ENCODE data around the gene ZNF799. TPM values are rescaled to one million over a fixed set of nuclear protein-coding genes. Genes with fewer than 3 reads are reported as not detected.

The ZNF799 gene
- total RNA-seq, result 1 to 10 TPM; 2.0 to 2.8 TPM

GRCh38 chr19:12400633-12401502, at the start of gene ZNF799:
Gene ZNF799, minus strand, starts transcription at chr19:12401271. Its CDS starts 201 bp downstream, at chr19:12401070.

GRCh38 chr19:12440541-12441316, 39.7 kb upstream of the ZNF799 start, which contains the start of gene ZNF443:
Gene ZNF443, minus strand, starts transcription at chr19:12441021. Its CDS starts 107 bp downstream, at chr19:12440914.

GRCh38 chr19:12365236-12366162, 35.6 kb downstream of the ZNF799 start, which contains the start of gene ZNF442:
Gene ZNF442, minus strand, starts transcription at chr19:12365683. Its CDS starts 2,052 bp downstream, at chr19:12363631.

Small RNAs within 50 kb of the gene (small RNA-seq; reads per million reads assigned to genes)
- 0 reads per million in 2 donors for gene RPS29P23

Other genes with a start within 250 kb of the ZNF799 start
- 10 to 100 TPM; 11.0 to 11.7 TPM for gene ZNF625, start 244.5 kb downstream of the ZNF799 start, total RNA-seq
- 1 to 10 TPM; 6.3 to 7.9 TPM for gene ZNF136, start 238.2 kb downstream of the ZNF799 start, total RNA-seq
- 1 to 10 TPM; 4.8 to 6.7 TPM for gene ZNF44, start 106.4 kb downstream of the ZNF799 start, total RNA-seq
- gene ZNF563, start 67.6 kb downstream of the ZNF799 start, total RNA-seq, result 1 to 10 TPM; 2.0 to 2.1 TPM
- 1 to 10 TPM; 1.0 to 1.3 TPM for gene ZNF442, start 35.6 kb downstream of the ZNF799 start, total RNA-seq
- gene ZNF443, start 39.8 kb upstream of the ZNF799 start, total RNA-seq, result 1 to 10 TPM; 1.0 to 2.0 TPM
- 1 to 10 TPM; 1.7 to 2.1 TPM for gene ZNF709, start 83.5 kb upstream of the ZNF799 start, total RNA-seq
- 1 to 10 TPM; 4.0 to 4.5 TPM for gene ZNF564, start 150.2 kb upstream of the ZNF799 start, total RNA-seq
- gene ZNF490, start 209.5 kb upstream of the ZNF799 start, total RNA-seq, result 10 to 100 TPM; 10.7 to 16.9 TPM
- gene ZNF791, start 209.6 kb upstream of the ZNF799 start, total RNA-seq, result 1 to 10 TPM; 8.7 to 10.0 TPM

All from melanocyte of skin (primary cell).